Measurements from ENCODE around the gene PLEKHD1. TPM values are rescaled to one million over a fixed set of nuclear protein-coding genes. Genes with fewer than 3 reads are reported as not detected.

PLEKHD1 gene
- total and polyA plus RNA-seq, 2 donors (not counting 1 experiment from before 2014, with no cell fraction given) = 0.12 TPM

- Histone ChIP-seq H3K4me3 (ENCODE audit: control extremely low read depth in 1 of 5, extremely low read depth in 1 of 5, insufficient read depth in 1 of 5, low read depth in 2 of 5, low read length in 4 of 5) (no peak overlapping the region), H4K20me1 (ENCODE audit: control insufficient read depth, insufficient read depth, low read length, poor library complexity, severe bottlenecking) (no peaks in the 10 kb centered on the region), H3K79me2 (ENCODE audit: control insufficient read depth, insufficient read depth, low read length) (no peaks in the 10 kb centered on the region), H3K36me3 (replicated peaks in 1 of 2; ENCODE audit: control extremely low read depth in 1 of 2, control insufficient read depth in 1 of 2, extremely low read depth in 1 of 2, insufficient read depth in 2 of 2, low read length in 1 of 2) (peaks cover 0 to 21% of the 10 kb centered on the region in 2 experiments), H2AFZ (ENCODE audit: insufficient read depth, low read depth, low read length, poor library complexity, severe bottlenecking) (no peak overlapping the region), H3K9me3 (ENCODE audit: control extremely low read depth in 1 of 3, control insufficient read depth in 2 of 3, insufficient read depth in 1 of 3, low read length in 2 of 3) (no peaks in the 10 kb centered on the region), H3K4me2 (replicated peaks; ENCODE audit: low read depth, low read length, poor library complexity, severe bottlenecking) (no peak overlapping the region), H3K27ac (ENCODE audit: low read length in 2 of 2) (no peak overlapping the region), H3K27me3 (replicated peaks in 1 of 4; ENCODE audit: control extremely low read depth in 1 of 4, control insufficient read depth in 3 of 4, insufficient read depth in 4 of 4, low read length in 3 of 4) (no peaks in the 10 kb centered on the region), H3K9ac (ENCODE audit: low read length) (no peak overlapping the region), H3K4me1 (ENCODE audit: control insufficient read depth in 2 of 2, insufficient read depth in 2 of 2, low read length in 2 of 2) (no peaks in the 10 kb centered on the region)
- TF ChIP-seq, protein P1, sequence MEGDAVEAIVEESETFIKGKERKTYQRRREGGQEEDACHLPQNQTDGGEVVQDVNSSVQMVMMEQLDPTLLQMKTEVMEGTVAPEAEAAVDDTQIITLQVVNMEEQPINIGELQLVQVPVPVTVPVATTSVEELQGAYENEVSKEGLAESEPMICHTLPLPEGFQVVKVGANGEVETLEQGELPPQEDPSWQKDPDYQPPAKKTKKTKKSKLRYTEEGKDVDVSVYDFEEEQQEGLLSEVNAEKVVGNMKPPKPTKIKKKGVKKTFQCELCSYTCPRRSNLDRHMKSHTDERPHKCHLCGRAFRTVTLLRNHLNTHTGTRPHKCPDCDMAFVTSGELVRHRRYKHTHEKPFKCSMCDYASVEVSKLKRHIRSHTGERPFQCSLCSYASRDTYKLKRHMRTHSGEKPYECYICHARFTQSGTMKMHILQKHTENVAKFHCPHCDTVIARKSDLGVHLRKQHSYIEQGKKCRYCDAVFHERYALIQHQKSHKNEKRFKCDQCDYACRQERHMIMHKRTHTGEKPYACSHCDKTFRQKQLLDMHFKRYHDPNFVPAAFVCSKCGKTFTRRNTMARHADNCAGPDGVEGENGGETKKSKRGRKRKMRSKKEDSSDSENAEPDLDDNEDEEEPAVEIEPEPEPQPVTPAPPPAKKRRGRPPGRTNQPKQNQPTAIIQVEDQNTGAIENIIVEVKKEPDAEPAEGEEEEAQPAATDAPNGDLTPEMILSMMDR (IDR thresholded peaks at IDR 0.05) = no peak
- no peak for TF ChIP-seq EZH2 (IDR thresholded peaks at IDR 0.05; ENCODE audit: borderline replicate concordance, insufficient read depth, low read depth, low read length, poor library complexity, severe bottlenecking)
- WGBS (ENCODE audit: insufficient coverage) = 86% methylated on average over 1 of the region's 2 CpGs
- DNase-seq (no peak), ATAC-seq (ENCODE audit: low read depth) (no peak)
- H3K9me3 Mint-ChIP-seq (ENCODE audit: insufficient read depth) = no peaks in the 10 kb centered on the region
- ChIA-PET CTCF (no interaction called here), POLR2A (no interaction called here)
- H3K27ac Mint-ChIP-seq = no peak overlapping the region
- no peaks in the 10 kb centered on the region for H3K4me1 Mint-ChIP-seq
- H3K4me3 Mint-ChIP-seq = no peak overlapping the region
- H3K27me3 Mint-ChIP-seq = no peaks in the 10 kb centered on the region
- intact Hi-C loops (cut with micrococcal nuclease) = no loop called here
These were observed 32.6 kb upstream of the PLEKHD1 start for GRCh38 chr14:69451941-69452340.

- Histone ChIP-seq H3K27ac (ENCODE audit: low read length in 2 of 2) (no peak overlapping the region), H3K4me1 (ENCODE audit: control insufficient read depth in 2 of 2, insufficient read depth in 2 of 2, low read length in 2 of 2) (no peaks in the 10 kb centered on the region), H3K4me3 (ENCODE audit: control extremely low read depth in 1 of 5, extremely low read depth in 1 of 5, insufficient read depth in 1 of 5, low read depth in 2 of 5, low read length in 4 of 5) (no peak overlapping the region), H3K9ac (ENCODE audit: low read length) (no peak overlapping the region), H3K9me3 (ENCODE audit: control extremely low read depth in 1 of 3, control insufficient read depth in 2 of 3, insufficient read depth in 1 of 3, low read length in 2 of 3) (no peaks in the 10 kb centered on the region), H3K4me2 (replicated peaks; ENCODE audit: low read depth, low read length, poor library complexity, severe bottlenecking) (no peak overlapping the region), H2AFZ (ENCODE audit: insufficient read depth, low read depth, low read length, poor library complexity, severe bottlenecking) (no peak overlapping the region), H3K27me3 (replicated peaks in 1 of 4; ENCODE audit: control extremely low read depth in 1 of 4, control insufficient read depth in 3 of 4, insufficient read depth in 4 of 4, low read length in 3 of 4) (no peaks in the 10 kb centered on the region), H3K36me3 (replicated peaks in 1 of 2; ENCODE audit: control extremely low read depth in 1 of 2, control insufficient read depth in 1 of 2, extremely low read depth in 1 of 2, insufficient read depth in 2 of 2, low read length in 1 of 2) (peaks cover 0 to 39% of the 10 kb centered on the region in 2 experiments), H4K20me1 (ENCODE audit: control insufficient read depth, insufficient read depth, low read length, poor library complexity, severe bottlenecking) (no peaks in the 10 kb centered on the region), H3K79me2 (ENCODE audit: control insufficient read depth, insufficient read depth, low read length) (no peaks in the 10 kb centered on the region)
- Mint-ChIP-seq H3K4me3 (no peak overlapping the region), H3K4me1 (peaks cover 3% of the 10 kb centered on the region), H3K9me3 (ENCODE audit: insufficient read depth) (no peaks in the 10 kb centered on the region), H3K27ac (peak overlapping the region; percentile 5), H3K27me3 (no peaks in the 10 kb centered on the region)
- POLR2A ChIA-PET = no interaction called here
- no peak for TF ChIP-seq EZH2 (IDR thresholded peaks at IDR 0.05; ENCODE audit: borderline replicate concordance, insufficient read depth, low read depth, low read length, poor library complexity, severe bottlenecking)
- TF ChIP-seq, protein P1 (IDR thresholded peaks at IDR 0.05) = no peak
- WGBS (ENCODE audit: insufficient coverage) = 97% methylated on average over 7 of the region's 11 CpGs
- no peak for ATAC-seq (ENCODE audit: low read depth)
- CTCF ChIA-PET = interaction anchor here (0.8 to 3.6 kb wide), 14 partner anchors 10 to 227 kb away, joined by 3 to 110 read pairs (median 6); partner anchors contain the start of genes ERH and SLC39A9
- no peak for DNase-seq
- intact Hi-C loops (cut with micrococcal nuclease) = no loop called here
These were observed 26.2 kb upstream of the PLEKHD1 start for GRCh38 chr14:69458350-69458749.

All from B cell (primary cell).